Osteoblast (primary cell): ENCODE data around the gene JPT2. TPM values are rescaled to one million over a fixed set of nuclear protein-coding genes. Genes with fewer than 3 reads are reported as not detected.
A peak's percentile ranks its signal among the peaks of the same experiment; 100 is the strongest.

Source experiments
- DNase-seq: peaks from one replicate; pipeline ENCODE4 v3.0.0; 2011; ENCODE audit warnings: low spot score, mixed read lengths; ENCODE audit not compliant: insufficient read length; ENCODE audit errors: missing footprints
- H2AFZ ChIP-seq: 2 replicates; pipeline ENCODE4 v1.6.0; 2011; ENCODE audit warnings: mild to moderate bottlenecking, low read length
- H3K27ac ChIP-seq: 2 replicates; pipeline ENCODE4 v1.5.1; 2011; ENCODE audit warnings: mild to moderate bottlenecking, low read depth, low read length, moderate library complexity
- H3K27me3 ChIP-seq: 2 replicates; pipeline ENCODE4 v1.6.0; 2012; ENCODE audit warnings: mild to moderate bottlenecking, control low read depth, inconsistent platforms, low read length, moderate library complexity; ENCODE audit not compliant: insufficient read depth
- H3K36me3 ChIP-seq: 2 replicates; pipeline ENCODE4 v1.5.1; 2011; ENCODE audit warnings: mild to moderate bottlenecking, low read length, control low read depth, moderate library complexity; ENCODE audit not compliant: insufficient read depth
- H3K4me1 ChIP-seq: 2 replicates; pipeline ENCODE4 v1.5.1; 2011; ENCODE audit warnings: mild to moderate bottlenecking, low read length, control low read depth, moderate library complexity; ENCODE audit not compliant: insufficient read depth
- H3K4me2 ChIP-seq: 2 replicates; pipeline ENCODE4 v1.6.0; 2011; ENCODE audit warnings: mild to moderate bottlenecking, low read length; ENCODE audit not compliant: insufficient read depth
- H3K4me3 ChIP-seq: fragments of 200-600 bp; sonication (generic); 3 replicates; pipeline ENCODE4 v1.5.1; 2012; ENCODE audit warnings: mild to moderate bottlenecking, low read length, inconsistent platforms; ENCODE audit not compliant: insufficient read depth
- H3K79me2 ChIP-seq: 2 replicates; pipeline ENCODE4 v1.6.0; 2012; ENCODE audit warnings: mild to moderate bottlenecking, low read length, control low read depth, inconsistent platforms; ENCODE audit not compliant: insufficient read depth
- H3K9me3 ChIP-seq: 2 replicates; pipeline ENCODE4 v1.5.1; 2011; ENCODE audit warnings: low read depth, low read length, control low read depth
- H4K20me1 ChIP-seq: 2 replicates; pipeline ENCODE4 v1.6.0; 2012; ENCODE audit warnings: mild to moderate bottlenecking, low read length, control low read depth; ENCODE audit not compliant: insufficient read depth
- CTCF ChIP-seq: IDR thresholded peaks from 2 replicates; pipeline ENCODE4 v1.5.1; 2011; ENCODE audit warnings: mild to moderate bottlenecking, low read depth, low read length, moderate library complexity; ENCODE audit errors: extremely low read depth
- total RNA-seq: library from RNA; depleted of rRNA; stranded (reverse); fragments of >200 nt; gene quantifications from 2 replicates; pipeline ENCODE4 v1.2.3, GENCODE V29; 2012

The JPT2 gene
- total RNA-seq, 1 donor, result 22.8 TPM

DNA sequence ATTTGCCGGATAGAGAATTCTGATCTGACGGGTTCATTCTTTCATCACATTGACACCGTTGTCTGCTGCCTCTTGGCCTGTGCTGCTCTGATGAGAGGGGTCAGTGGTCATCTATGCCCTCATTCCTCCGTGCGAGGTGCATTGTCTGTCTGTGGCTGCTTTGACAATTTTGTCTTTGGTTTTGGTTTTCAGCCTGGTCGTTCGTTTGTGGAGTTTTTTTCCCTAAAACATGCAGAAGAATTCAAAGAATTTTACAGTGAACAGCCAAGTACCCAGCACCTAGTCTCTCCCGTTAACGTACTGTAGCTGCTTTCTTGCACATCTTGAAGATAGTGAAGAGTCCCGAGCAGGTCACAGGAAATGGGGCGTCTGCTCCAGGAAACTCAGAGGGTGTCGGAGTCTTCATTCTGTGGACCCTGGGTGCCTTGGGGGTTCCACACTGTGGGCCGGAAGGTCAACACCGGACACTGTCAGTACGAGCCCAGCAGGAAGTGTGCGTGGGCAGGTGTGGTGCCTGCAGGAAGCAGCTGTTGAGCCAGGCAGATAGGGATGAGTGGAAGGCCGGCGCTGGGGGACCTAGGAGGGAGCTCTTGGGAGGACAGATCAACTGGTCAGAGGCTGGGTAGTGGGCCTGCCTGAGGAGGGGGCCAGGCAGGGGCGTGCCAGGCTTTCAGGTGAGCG, 37.7 kb upstream of the JPT2 start:
- no peak overlapping the region for H2AFZ ChIP-seq
- peak; percentile 56 for DNase-seq
- H3K4me3 ChIP-seq, result no peak overlapping the region
- no peak overlapping the region for H3K4me2 ChIP-seq
- H3K9me3 ChIP-seq, result no peaks in the 10 kb centered on the region
- peaks cover 26% of the 10 kb centered on the region for H3K79me2 ChIP-seq
- no peaks in the 10 kb centered on the region for H3K4me1 ChIP-seq
- H3K36me3 ChIP-seq, result peaks cover 55% of the 10 kb centered on the region
- H3K27ac ChIP-seq, result no peak overlapping the region
- TF ChIP-seq CTCF, result no peak
- peaks cover 39% of the 10 kb centered on the region for H4K20me1 ChIP-seq
- H3K27me3 ChIP-seq, result no peaks in the 10 kb centered on the region

DNA sequence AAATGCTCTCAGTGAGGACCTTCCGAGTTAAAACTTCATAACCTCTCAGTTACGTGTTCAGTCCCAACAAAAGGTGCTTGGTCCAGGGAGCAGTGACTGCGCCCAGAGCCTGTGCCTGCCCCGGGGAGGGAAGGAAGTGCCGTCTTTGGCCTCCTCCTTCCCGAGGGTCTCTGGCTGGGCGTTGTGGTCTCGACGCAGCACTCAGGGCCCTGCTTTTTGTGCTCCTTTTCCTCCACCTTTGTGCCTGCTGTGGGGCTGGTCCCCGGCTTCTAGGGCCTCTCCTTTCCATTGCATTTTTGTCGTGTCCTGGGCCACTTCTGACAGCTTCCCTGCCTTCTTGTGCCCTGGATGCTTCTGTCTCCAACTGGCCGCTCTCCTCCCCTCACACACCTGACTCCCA, 36.8 kb upstream of the JPT2 start:
- H3K36me3 ChIP-seq, result peaks cover 54% of the 10 kb centered on the region
- DNase-seq, result peak; percentile 55

DNA sequence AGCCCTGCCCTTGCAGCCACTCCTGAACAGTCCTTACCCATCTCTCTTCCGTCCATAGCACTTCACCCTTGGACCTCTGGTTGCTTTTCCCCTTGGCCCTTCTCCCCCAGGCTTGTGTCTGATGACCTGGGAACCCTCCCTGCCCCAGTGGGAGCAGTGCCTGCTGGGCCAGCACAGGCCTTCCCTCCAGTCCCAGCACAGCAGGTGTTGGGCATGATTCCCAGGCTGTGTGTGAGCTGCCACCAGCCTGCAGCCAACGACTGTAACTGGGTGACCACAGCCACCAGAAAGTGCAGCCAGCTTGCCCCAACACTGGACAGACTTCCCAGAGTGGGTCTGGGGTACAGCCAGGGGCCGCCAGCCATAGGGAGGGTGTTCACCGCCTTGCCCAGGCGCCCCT, 35.9 kb upstream of the JPT2 start:
- H3K27ac ChIP-seq, result no peak overlapping the region
- H2AFZ ChIP-seq, result no peak overlapping the region
- DNase-seq, result no peak
- H3K4me1 ChIP-seq, result peaks cover 7% of the 10 kb centered on the region
- peaks cover 62% of the 10 kb centered on the region for H3K36me3 ChIP-seq
- no peak for TF ChIP-seq CTCF
- H4K20me1 ChIP-seq, result peaks cover 47% of the 10 kb centered on the region
- no peaks in the 10 kb centered on the region for H3K27me3 ChIP-seq
- H3K4me3 ChIP-seq, result no peak overlapping the region
- peaks cover 25% of the 10 kb centered on the region for H3K79me2 ChIP-seq
- no peak overlapping the region for H3K4me2 ChIP-seq
- H3K9me3 ChIP-seq, result no peaks in the 10 kb centered on the region

More for the DNA sequence above, 36.8 kb upstream of the JPT2 start:
- H3K4me3 ChIP-seq, result no peak overlapping the region
- H3K27me3 ChIP-seq, result no peaks in the 10 kb centered on the region
- TF ChIP-seq CTCF, result no peak
- H3K79me2 ChIP-seq, result peaks cover 26% of the 10 kb centered on the region
- H3K27ac ChIP-seq, result no peak overlapping the region
- peaks cover 6% of the 10 kb centered on the region for H3K4me1 ChIP-seq
- H4K20me1 ChIP-seq, result peaks cover 42% of the 10 kb centered on the region
- H2AFZ ChIP-seq, result no peak overlapping the region
- no peak overlapping the region for H3K4me2 ChIP-seq
- no peaks in the 10 kb centered on the region for H3K9me3 ChIP-seq

DNA sequence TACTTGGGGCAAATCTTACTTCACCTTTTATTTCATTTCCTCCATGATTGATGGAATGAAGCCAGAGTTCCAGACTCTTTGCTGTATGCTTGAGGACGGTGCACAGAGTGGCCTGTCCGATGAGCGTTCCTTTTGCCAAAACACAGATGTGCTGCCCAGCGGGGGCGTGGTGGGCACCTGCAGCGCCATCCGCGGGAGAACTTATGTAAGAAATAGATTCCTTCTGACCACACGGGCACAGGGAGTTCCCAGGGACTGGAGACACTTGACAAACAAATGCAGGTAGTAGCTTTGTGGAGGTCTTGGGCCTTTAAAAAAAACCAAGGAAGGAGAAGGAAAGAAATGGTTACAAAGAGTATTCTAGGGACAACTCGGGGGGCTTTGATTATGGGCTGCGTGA, 35.3 kb upstream of the JPT2 start:
- Histone ChIP-seq H3K36me3 (peaks cover 59% of the 10 kb centered on the region), H3K27ac (no peak overlapping the region), H3K9me3 (no peaks in the 10 kb centered on the region), H3K4me2 (no peak overlapping the region), H3K4me1 (peaks cover 7% of the 10 kb centered on the region), H4K20me1 (peaks cover 44% of the 10 kb centered on the region), H2AFZ (no peak overlapping the region), H3K27me3 (no peaks in the 10 kb centered on the region), H3K79me2 (peaks cover 26% of the 10 kb centered on the region), H3K4me3 (no peak overlapping the region)
- TF ChIP-seq CTCF, result no peak
- DNase-seq, result peak; percentile 22
